Measurements from ENCODE around the gene NUDT17. TPM values are rescaled to one million over a fixed set of nuclear protein-coding genes. Genes with fewer than 3 reads are reported as not detected.

Gene NUDT17
- total and polyA plus RNA-seq, 9 of the 15 experiments (the other 6 are each of a cell fraction or from before 2014, with no cell fraction given): 2.1 to 10.0 (median 6.1) TPM

DNA sequence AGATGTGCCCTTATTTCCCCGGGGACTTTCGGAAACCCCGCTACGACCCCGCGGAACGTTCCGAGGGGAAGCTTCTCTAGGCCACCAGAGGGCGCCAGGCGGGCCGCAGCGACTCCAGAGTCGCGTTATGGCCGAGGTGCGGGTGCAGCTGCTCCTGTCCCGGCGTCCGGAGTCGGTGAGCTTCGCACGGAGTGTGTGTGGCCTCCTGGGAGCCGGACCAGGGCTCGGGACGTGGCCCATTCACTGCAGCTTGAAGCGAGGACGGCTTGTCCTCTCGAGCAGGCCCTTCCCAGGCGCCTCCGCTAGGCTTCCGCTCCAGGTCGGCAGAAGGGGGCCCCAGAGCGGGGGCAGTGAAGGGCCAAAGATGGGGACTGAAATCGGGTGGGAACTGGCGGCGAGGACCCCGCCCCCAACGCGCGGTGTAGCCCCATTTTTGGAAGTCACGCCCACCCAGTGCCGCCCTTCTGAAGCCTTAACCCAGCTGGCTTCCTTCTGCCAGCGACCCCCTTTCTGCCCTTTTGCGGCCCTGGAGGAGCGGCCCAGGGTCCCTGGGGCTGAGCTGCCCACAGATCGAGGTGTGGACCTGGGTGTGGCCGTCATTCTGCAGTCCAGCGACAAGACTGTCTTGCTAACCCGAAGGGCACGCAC lies at the start of gene NUDT17 (continued):
- no peak for TF ChIP-seq PREB (CRISPR knock-in tag; IDR thresholded peaks at IDR 0.05)
- TF ChIP-seq ZNF184 (CRISPR knock-in tag; IDR thresholded peaks at IDR 0.05): no peak
- TF ChIP-seq, protein P1, sequence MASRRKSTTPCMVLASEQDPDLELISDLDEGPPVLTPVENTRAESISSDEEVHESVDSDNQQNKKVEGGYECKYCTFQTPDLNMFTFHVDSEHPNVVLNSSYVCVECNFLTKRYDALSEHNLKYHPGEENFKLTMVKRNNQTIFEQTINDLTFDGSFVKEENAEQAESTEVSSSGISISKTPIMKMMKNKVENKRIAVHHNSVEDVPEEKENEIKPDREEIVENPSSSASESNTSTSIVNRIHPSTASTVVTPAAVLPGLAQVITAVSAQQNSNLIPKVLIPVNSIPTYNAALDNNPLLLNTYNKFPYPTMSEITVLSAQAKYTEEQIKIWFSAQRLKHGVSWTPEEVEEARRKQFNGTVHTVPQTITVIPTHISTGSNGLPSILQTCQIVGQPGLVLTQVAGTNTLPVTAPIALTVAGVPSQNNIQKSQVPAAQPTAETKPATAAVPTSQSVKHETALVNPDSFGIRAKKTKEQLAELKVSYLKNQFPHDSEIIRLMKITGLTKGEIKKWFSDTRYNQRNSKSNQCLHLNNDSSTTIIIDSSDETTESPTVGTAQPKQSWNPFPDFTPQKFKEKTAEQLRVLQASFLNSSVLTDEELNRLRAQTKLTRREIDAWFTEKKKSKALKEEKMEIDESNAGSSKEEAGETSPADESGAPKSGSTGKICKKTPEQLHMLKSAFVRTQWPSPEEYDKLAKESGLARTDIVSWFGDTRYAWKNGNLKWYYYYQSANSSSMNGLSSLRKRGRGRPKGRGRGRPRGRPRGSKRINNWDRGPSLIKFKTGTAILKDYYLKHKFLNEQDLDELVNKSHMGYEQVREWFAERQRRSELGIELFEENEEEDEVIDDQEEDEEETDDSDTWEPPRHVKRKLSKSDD (conservative IDR thresholded peaks at IDR 0.05; ENCODE audit: low read length): no peak
- peak; percentile 38; the same call in 1 of the 2 replicates for TF ChIP-seq CC2D1A (IDR thresholded peaks at IDR 0.05)
- no peak for TF ChIP-seq CSDE1 (IDR thresholded peaks at IDR 0.05)
- TF ChIP-seq TEAD1 (CRISPR knock-in tag; IDR thresholded peaks at IDR 0.05): 0 out of 4 replicates have a peak, but pooled peaks of 1 of the 2 experiments have one; percentile 46
- TF ChIP-seq RCOR1 (IDR thresholded peaks at IDR 0.05; ENCODE audit: borderline replicate concordance in 1 of 2, low read depth in 2 of 2, low read length in 2 of 2): no peak
- no peak for TF ChIP-seq COPS2 (conservative IDR thresholded peaks at IDR 0.05)
- no peak for TF ChIP-seq MEIS2 (IDR thresholded peaks at IDR 0.05; ENCODE audit: partially characterized antibody)
- TF ChIP-seq TAL1 (IDR thresholded peaks at IDR 0.05): no peak
- TF ChIP-seq NR2C2 (CRISPR knock-in tag; IDR thresholded peaks at IDR 0.05): no peak
- peak; percentile 53 for TF ChIP-seq NR2C2 (tag; IDR thresholded peaks at IDR 0.05)
- no peak for TF ChIP-seq BRF1 (IDR thresholded peaks at IDR 0.05; ENCODE audit: borderline replicate concordance, extremely low read depth, insufficient read length)
- TF ChIP-seq BDP1 (IDR thresholded peaks at IDR 0.05; ENCODE audit: insufficient read depth, insufficient read length): no peak
- no peak for TF ChIP-seq BCL6 (CRISPR knock-in tag; IDR thresholded peaks at IDR 0.05)
- TF ChIP-seq MYBL2 (IDR thresholded peaks at IDR 0.05; ENCODE audit: low read depth): no peak
- TF ChIP-seq MYBL2 (CRISPR knock-in tag; IDR thresholded peaks at IDR 0.05; ENCODE audit: borderline replicate concordance): no peak
- no peak for TF ChIP-seq ZC3H4 (CRISPR knock-in tag; IDR thresholded peaks at IDR 0.05; ENCODE audit: borderline replicate concordance)
- no peak for TF ChIP-seq PRMT5 (CRISPR knock-in tag; IDR thresholded peaks at IDR 0.05)
- TF ChIP-seq ARID1B (IDR thresholded peaks at IDR 0.05): 0 out of 2 replicates have a peak, but pooled peaks have one; percentile 6
- TF ChIP-seq EP300 (IDR thresholded peaks at IDR 0.05; ENCODE audit: low read length): no peak
- peak; percentile 53; the same call in 1 of the 2 replicates for TF ChIP-seq KDM2B (CRISPR knock-in tag; IDR thresholded peaks at IDR 0.05)
- no peak for TF ChIP-seq MCM2 (IDR thresholded peaks at IDR 0.05; ENCODE audit: low read depth)
- no peak for TF ChIP-seq KAT8 (IDR thresholded peaks at IDR 0.05; ENCODE audit: low read depth)
- TF ChIP-seq LCOR (CRISPR knock-in tag; IDR thresholded peaks at IDR 0.05): peak; percentile 21; the same call in 1 of the 2 replicates
- TF ChIP-seq ETV6 (IDR thresholded peaks at IDR 0.05; ENCODE audit: borderline replicate concordance in 1 of 2, low read depth in 2 of 2, low read length in 1 of 2): no peak
- no peak for TF ChIP-seq ETV6 (CRISPR knock-in tag; IDR thresholded peaks at IDR 0.05; ENCODE audit: borderline replicate concordance)
- TF ChIP-seq NCOA1 (IDR thresholded peaks at IDR 0.05; ENCODE audit: low read depth): no peak
- peak in 1 of 2 experiments; percentile 53; a peak in 1 of 4 replicates for TF ChIP-seq NONO (IDR thresholded peaks at IDR 0.05; ENCODE audit: low read depth in 2 of 2, low read length in 1 of 2)
